ENCODE results near the gene TREML2.

The TREML2 gene

DNA sequence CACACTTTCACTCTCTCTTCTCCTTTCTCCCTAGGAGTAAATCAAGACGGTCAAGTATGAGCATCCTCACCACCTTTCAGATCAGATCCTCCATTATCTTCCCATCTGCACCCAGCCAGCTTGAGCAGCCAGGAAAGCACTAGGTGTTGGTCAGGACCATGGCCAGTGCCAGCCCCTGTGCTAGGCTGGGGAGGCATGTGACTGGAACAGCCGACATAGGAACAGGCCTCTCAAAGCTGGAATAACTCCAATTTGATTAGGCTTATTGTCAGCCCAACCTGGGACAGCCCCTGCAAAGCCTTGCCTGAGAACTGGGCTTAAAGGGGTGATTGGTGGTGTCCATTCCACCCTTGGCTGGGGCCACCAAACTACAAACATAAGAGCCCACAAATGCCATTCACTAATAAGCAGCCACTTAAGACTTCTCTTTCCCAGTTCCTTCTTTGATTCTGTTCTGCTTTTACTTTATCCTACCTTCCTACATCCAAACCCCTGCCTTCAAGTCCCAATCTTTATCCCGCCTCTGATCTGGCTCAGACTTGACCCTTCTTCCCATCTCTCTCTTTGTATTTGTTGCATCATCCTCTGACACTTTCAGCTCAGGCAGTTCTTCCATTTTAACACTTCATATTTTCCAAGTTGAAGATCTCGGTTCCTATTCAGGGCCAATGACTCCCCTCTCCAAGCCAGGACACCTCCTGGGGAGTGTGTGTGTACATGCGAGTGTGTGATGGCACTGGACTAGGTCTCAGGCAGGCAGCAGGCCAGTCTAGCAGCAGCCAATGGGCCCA is 33.6 kb downstream of the TREML2 start:
- TF ChIP-seq CTCF (IDR thresholded peaks at IDR 0.05; ENCODE audit: control insufficient read depth, extremely low read depth, insufficient read depth), result no peak
- H3K4me3 ChIP-seq (ENCODE audit: low read depth, low read length), result no peak overlapping the region
- DNase-seq (ENCODE audit: low read depth), result peak; percentile 18

DNA sequence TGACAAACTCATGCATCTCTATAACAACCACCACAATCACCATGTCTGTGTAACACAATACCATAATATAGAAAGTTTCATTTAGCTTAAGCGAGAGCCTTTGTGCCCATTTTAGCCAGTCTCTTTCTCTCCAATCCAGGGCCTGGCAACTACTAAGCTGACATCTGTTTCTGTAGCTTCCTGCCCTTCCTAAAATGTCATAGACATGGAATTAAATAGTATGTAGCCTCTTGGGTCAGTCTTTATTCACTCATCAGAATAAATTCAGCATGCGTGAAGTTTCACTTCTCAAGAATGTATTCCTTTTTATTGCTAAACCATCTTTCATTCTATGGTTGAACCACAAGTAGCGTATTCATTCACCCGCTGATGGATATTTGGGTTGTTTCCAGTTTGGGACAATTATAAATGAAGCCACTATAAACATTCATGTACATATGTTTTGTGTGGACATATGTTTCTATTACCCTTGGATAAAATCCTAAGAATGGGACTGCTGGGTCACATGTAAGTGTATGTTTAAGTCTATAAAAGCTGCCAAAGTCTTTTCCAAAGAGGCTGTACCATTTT is 36.3 kb downstream of the TREML2 start:
- DNase-seq (ENCODE audit: low read depth), result no peak
- H3K4me3 ChIP-seq (ENCODE audit: low read depth, low read length), result no peak overlapping the region
- TF ChIP-seq CTCF (IDR thresholded peaks at IDR 0.05; ENCODE audit: control insufficient read depth, extremely low read depth, insufficient read depth), result no peak

DNA sequence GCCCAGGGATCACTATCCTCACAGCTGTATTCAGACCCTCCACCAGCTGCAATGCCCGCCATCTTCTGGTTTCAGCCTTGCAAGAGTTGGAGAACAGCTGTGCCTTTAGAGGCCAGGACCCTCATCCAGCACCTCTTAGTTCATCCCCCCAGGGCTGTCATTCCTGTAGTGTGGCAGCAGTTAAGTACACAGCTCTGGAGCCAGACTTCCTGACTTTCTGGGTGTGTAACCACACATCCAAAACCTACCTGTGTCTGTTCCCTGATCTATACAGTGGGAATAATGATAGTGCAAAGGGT is 37.6 kb downstream of the TREML2 start:
- no peak for TF ChIP-seq CTCF (IDR thresholded peaks at IDR 0.05; ENCODE audit: control insufficient read depth, extremely low read depth, insufficient read depth)
- H3K4me3 ChIP-seq (ENCODE audit: low read depth, low read length), result no peak overlapping the region

DNA sequence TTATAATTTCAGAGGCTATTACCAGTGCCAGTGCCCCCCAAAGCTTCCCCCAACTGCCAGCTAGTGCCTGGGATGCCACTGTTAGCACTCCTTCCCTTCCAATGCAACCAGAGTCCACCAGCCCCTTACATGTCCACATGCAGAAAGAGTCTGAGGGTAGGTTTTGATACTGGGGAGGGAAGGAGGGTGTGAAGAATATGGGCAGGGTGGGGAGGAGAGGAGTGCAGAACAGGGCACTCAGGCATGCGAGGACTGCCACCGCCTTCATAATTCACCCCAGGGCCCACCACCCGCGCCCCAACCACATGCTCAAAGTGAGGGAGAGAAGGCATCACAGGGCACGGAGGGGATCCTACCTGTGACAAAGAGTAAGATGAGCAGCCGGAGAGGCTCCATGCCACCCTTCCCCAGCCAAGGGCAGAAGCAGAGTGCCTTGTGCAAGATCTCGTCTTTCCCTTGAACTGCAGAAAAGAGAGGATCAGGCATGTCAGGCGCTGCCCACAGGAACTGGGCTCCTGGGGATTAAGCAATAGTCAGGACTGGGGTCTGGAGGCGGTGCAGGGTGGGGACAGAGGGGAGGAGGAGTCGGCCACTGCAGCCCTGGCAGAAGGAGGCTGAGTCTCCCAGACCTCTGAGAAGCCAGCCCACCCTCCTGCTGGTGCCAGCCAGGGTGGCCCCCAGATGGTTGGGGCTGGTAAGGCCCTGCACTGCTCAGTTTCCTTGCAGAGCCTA is 38.1 kb downstream of the TREML2 start, which contains the start of gene TREM2:
Gene TREM2 (minus strand): TSS at position 430 of the 732 bp plus-strand sequence. CDS start 34 bp downstream, at position 396.
- no peak for DNase-seq (ENCODE audit: low read depth)
- no peak for TF ChIP-seq CTCF (IDR thresholded peaks at IDR 0.05; ENCODE audit: control insufficient read depth, extremely low read depth, insufficient read depth)
- H3K4me3 ChIP-seq (ENCODE audit: low read depth, low read length), result no peak within 1 kb of the TSS

More for the DNA sequence above, 37.6 kb downstream of the TREML2 start:
- DNase-seq (ENCODE audit: low read depth), result no peak

DNA sequence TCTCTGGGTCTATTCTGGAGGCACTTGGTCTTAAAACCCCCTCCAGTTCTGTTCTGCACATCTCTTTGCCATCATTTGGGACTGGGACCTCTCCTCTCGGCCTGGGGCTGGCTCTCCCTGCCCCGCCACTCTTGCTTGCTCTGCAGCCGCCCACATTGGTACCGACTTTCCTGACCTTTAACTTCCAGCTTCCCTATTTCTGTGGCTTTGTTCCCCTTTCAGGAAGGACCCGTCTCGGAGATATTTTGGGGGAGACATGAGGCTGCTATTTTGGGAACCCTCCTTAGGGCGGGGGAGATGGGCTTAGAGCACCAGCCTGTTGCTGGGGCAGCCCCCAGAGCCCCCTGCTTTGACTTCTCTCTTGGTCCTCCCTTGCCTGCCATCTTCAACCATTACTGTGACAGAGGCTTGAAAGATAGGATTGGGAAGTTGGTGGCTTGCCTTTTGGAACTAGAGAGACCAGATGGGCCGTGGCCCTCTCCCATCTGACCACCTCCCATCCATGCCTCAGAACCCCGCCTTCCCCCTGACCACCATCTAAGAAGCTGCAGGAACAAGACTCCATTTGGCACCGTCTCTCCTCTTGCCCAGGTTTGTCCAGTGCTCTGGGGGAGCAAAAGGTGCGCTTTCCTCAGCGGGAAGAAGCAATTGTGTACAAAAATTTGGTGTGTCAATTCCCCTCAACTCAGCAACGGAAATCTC is 38.9 kb downstream of the TREML2 start:
- DNase-seq (ENCODE audit: low read depth), result no peak
- TF ChIP-seq CTCF (IDR thresholded peaks at IDR 0.05; ENCODE audit: control insufficient read depth, extremely low read depth, insufficient read depth), result no peak
- no peak overlapping the region for H3K4me3 ChIP-seq (ENCODE audit: low read depth, low read length)

GRCh38 chr6:41161380-41161779 is 39.6 kb downstream of the TREML2 start:
- no peak for DNase-seq (ENCODE audit: low read depth)
- no peak overlapping the region for H3K4me3 ChIP-seq (ENCODE audit: low read depth, low read length)
- no peak for TF ChIP-seq CTCF (IDR thresholded peaks at IDR 0.05; ENCODE audit: control insufficient read depth, extremely low read depth, insufficient read depth)
